ENCODE measurements around the gene TIMM13.

DNA sequence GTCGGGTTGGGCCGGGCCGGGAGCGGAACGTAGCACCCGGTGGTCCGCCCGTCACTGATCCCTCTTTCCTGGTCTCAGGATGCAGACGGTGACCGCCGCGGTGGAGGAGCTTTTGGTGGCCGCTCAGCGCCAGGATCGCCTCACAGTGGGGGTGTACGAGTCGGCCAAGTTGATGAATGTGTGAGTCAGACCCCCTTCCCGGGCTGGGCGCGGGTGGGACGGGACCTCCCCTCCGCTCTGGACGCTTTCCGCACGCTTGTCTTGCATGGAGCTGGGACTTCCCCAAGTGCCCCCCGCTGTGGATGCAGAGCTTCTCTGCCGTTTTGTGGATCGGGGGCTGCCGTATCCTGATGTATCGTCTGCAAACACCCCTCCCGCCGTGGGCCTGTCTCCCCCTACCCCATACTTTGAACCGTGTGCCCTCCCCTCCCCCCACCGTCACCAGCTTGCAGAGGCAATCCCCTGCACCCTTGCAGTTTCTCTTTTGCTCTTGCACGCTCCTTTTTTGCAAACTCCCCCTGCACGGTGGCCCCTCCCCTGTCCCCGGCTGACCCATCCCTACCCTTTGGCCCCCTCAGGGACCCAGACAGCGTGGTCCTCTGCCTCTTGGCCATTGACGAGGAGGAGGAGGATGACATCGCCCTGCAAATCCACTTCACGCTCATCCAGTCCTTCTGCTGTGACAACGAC lies 49.2 kb upstream of the TIMM13 start:
- TF ChIP-seq POLR2A (IDR thresholded peaks at IDR 0.05; ENCODE audit: low read depth, low read length) (0 out of 2 replicates have a peak, but pooled peaks have one; percentile 36), POLR2AphosphoS5 (IDR thresholded peaks at IDR 0.05; ENCODE audit: low read depth, low read length) (peak; percentile 62), TAF1 (IDR thresholded peaks at IDR 0.05; ENCODE audit: borderline replicate concordance, low read depth, low read length) (no peak)

Measured in GM12892 (cell line).